Hepatocyte (in vitro differentiated cells): ENCODE measurements around the gene FGF5. TPM values are rescaled to one million over a fixed set of nuclear protein-coding genes. Genes with fewer than 3 reads are reported as not detected.

Source experiments
- DNase-seq: peaks from one replicate; pipeline ENCODE4 v3.0.0-alpha.2; 2016; ENCODE audit warnings: low spot score
- H2AFZ ChIP-seq: fragments of 200-600 bp; sonication (generic); 2 replicates; pipeline ENCODE4 v1.6.0; 2016; ENCODE audit warnings: antibody characterized with exemption, mild to moderate bottlenecking
- H3K27ac ChIP-seq: fragments of 200-600 bp; sonication (generic); 2 replicates; pipeline ENCODE4 v1.5.1; 2016; ENCODE audit warnings: mild to moderate bottlenecking
- H3K27me3 ChIP-seq: fragments of 200-600 bp; sonication (generic); 2 replicates; pipeline ENCODE4 v1.6.1; 2016
- H3K36me3 ChIP-seq: fragments of 200-600 bp; sonication (generic); replicated peaks from 2 replicates; pipeline ENCODE4 v1.5.1; 2016; ENCODE audit warnings: low read depth; ENCODE audit not compliant: insufficient read depth
- H3K4me1 ChIP-seq: fragments of 200-600 bp; sonication (generic); 2 replicates; pipeline ENCODE4 v1.5.1; 2016; ENCODE audit warnings: mild to moderate bottlenecking, moderate library complexity; ENCODE audit not compliant: insufficient read depth
- H3K4me2 ChIP-seq: fragments of 200-600 bp; sonication (generic); 2 replicates; pipeline ENCODE4 v1.6.0; 2016
- H3K4me3 ChIP-seq: fragments of 200-600 bp; sonication (generic); 2 replicates; pipeline ENCODE4 v1.5.1; 2016; ENCODE audit warnings: mild to moderate bottlenecking
- H3K79me2 ChIP-seq: fragments of 200-600 bp; sonication (generic); 2 replicates; pipeline ENCODE4 v1.6.0; 2017; ENCODE audit warnings: mild to moderate bottlenecking
- H3K9me2 ChIP-seq: fragments of 200-600 bp; sonication (generic); replicated peaks from 2 replicates; pipeline ENCODE4 v1.6.0; 2017; ENCODE audit warnings: mild to moderate bottlenecking; ENCODE audit not compliant: insufficient read depth
- H3K9me3 ChIP-seq: fragments of 200-600 bp; sonication (generic); 2 replicates; pipeline ENCODE4 v1.5.1; 2016; ENCODE audit warnings: low read depth, mild to moderate bottlenecking
- H4K20me1 ChIP-seq: fragments of 200-600 bp; sonication (generic); 2 replicates; pipeline ENCODE4 v1.6.0; 2016; ENCODE audit warnings: mild to moderate bottlenecking; ENCODE audit not compliant: insufficient read depth, poor library complexity, severe bottlenecking
- EZH2 ChIP-seq: fragments of 200-600 bp; sonication (generic); IDR thresholded peaks from 2 replicates; pipeline ENCODE4 v1.6.1; 2016; ENCODE audit warnings: antibody characterized with exemption, mild to moderate bottlenecking, borderline replicate concordance
- EZH2phosphoT487 ChIP-seq: fragments of 200-600 bp; sonication (generic); IDR thresholded peaks from one replicate; pipeline ENCODE4 v1.6.1; 2018; ENCODE audit warnings: antibody characterized with exemption, mild to moderate bottlenecking, low read depth, moderate library complexity; ENCODE audit not compliant: unreplicated experiment, severe bottlenecking
- WGBS: methylation state at CpG from one replicate; pipeline ENCODE4 v1.1.6; 2016; ENCODE audit warnings: low lambda C conversion rate; ENCODE audit errors: missing lambda C conversion rate; 5-methylcytosine and 5-hydroxymethylcytosine counted together
- polyA plus RNA-seq: library from polyadenylated mRNA; unstranded; fragments of >200 nt; fragmentation: Nextera tagmentation; extraction: Ambion mirVana; gene quantifications from 2 replicates; pipeline ENCODE4 v1.2.1, GENCODE V29; 2016
- total RNA-seq: library from RNA; depleted of rRNA; stranded (reverse); fragments of >200 nt; gene quantifications from 2 replicates; pipeline ENCODE4 v1.2.3, GENCODE V29; 2014
- TF ChIP-seq, protein P1 (sequence below): fragments of 200-600 bp; sonication (generic); IDR thresholded peaks from 2 replicates; pipeline ENCODE4 v1.5.1; 2016; ENCODE audit warnings: antibody characterized with exemption, mild to moderate bottlenecking; ENCODE audit not compliant: poor library complexity

The FGF5 gene
- total and polyA plus RNA-seq, 2 experiments from 2014 or later, result 0.42 TPM; not detected in 1

DNA sequence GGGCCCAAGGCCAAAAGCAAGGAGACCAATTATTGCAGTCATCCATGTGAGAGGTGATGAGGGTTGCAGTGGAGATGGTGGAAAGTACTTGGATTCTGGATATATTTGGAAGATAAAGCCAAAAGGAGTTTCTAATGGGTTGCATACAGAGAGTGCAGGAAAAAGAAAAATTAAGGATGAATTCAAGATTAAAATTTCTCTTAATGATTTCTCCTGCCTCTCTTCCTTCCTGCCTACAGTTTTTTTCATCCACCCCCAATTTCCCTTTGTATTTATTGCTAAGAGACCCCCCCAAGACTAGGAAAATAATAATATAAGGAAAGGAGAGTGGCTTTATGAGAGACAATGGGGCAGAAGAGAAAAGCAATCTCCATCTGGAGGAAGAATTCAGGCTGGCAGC, 8.6 kb upstream of the FGF5 start:
- H4K20me1 ChIP-seq, result no peaks in the 10 kb centered on the region
- H3K27me3 ChIP-seq, result peaks cover 72% of the 10 kb centered on the region
- no peaks in the 10 kb centered on the region for H3K4me1 ChIP-seq
- H3K36me3 ChIP-seq, result no peaks in the 10 kb centered on the region
- no peak overlapping the region for H2AFZ ChIP-seq
- no peaks in the 10 kb centered on the region for H3K9me3 ChIP-seq
- no peak overlapping the region for H3K4me3 ChIP-seq
- no peaks in the 10 kb centered on the region for H3K9me2 ChIP-seq
- no peak for DNase-seq
- no peaks in the 10 kb centered on the region for H3K79me2 ChIP-seq
- no peak overlapping the region for H3K27ac ChIP-seq
- H3K4me2 ChIP-seq, result no peak overlapping the region
- TF ChIP-seq EZH2phosphoT487, result no peak
- TF ChIP-seq, protein P1, sequence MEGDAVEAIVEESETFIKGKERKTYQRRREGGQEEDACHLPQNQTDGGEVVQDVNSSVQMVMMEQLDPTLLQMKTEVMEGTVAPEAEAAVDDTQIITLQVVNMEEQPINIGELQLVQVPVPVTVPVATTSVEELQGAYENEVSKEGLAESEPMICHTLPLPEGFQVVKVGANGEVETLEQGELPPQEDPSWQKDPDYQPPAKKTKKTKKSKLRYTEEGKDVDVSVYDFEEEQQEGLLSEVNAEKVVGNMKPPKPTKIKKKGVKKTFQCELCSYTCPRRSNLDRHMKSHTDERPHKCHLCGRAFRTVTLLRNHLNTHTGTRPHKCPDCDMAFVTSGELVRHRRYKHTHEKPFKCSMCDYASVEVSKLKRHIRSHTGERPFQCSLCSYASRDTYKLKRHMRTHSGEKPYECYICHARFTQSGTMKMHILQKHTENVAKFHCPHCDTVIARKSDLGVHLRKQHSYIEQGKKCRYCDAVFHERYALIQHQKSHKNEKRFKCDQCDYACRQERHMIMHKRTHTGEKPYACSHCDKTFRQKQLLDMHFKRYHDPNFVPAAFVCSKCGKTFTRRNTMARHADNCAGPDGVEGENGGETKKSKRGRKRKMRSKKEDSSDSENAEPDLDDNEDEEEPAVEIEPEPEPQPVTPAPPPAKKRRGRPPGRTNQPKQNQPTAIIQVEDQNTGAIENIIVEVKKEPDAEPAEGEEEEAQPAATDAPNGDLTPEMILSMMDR, result no peak
- no peak for TF ChIP-seq EZH2

DNA sequence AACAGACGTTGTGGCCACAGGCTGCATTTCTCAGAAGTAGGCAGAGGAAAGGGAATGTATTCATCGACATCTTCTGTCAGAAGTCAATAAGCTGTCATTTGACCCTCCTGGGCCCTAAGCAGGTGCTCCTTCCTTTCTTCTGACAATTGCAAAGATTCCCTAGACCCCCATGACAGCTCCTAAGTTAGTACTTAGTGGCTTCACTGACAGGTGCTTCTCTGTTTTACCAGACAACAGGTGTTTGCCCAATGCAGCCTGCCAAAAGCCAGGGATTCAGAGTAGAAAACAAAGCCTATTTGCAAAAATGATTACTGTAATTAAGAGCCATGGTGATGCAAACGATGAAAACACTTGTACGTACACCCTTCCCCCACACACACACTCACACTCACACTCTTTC, 7.5 kb upstream of the FGF5 start:
- no peak overlapping the region for H3K27ac ChIP-seq
- H3K4me1 ChIP-seq, result no peaks in the 10 kb centered on the region
- H2AFZ ChIP-seq, result no peak overlapping the region
- TF ChIP-seq EZH2 (no peak), EZH2phosphoT487 (no peak)
- TF ChIP-seq, protein P1, result no peak
- 39% methylated on average over 4 of the region's 4 CpGs for WGBS
- no peaks in the 10 kb centered on the region for H3K9me3 ChIP-seq
- H3K4me3 ChIP-seq, result no peak overlapping the region
- H3K79me2 ChIP-seq, result no peaks in the 10 kb centered on the region
- H3K27me3 ChIP-seq, result peaks cover 83% of the 10 kb centered on the region
- H3K9me2 ChIP-seq, result no peaks in the 10 kb centered on the region
- H3K4me2 ChIP-seq, result no peak overlapping the region
- no peak for DNase-seq
- no peaks in the 10 kb centered on the region for H3K36me3 ChIP-seq
- H4K20me1 ChIP-seq, result no peaks in the 10 kb centered on the region

GRCh38 chr4:80259817-80260216, 6.6 kb upstream of the FGF5 start:
- no peak overlapping the region for H3K27ac ChIP-seq
- no peaks in the 10 kb centered on the region for H3K9me3 ChIP-seq
- no peak overlapping the region for H3K4me2 ChIP-seq
- DNase-seq, result no peak
- H2AFZ ChIP-seq, result no peak overlapping the region
- H3K9me2 ChIP-seq, result no peaks in the 10 kb centered on the region
- no peak for TF ChIP-seq EZH2phosphoT487
- TF ChIP-seq, protein P1, result no peak
- no peak for TF ChIP-seq EZH2
- WGBS, result 84% methylated on average over 3 of the region's 3 CpGs
- H4K20me1 ChIP-seq, result no peaks in the 10 kb centered on the region
- no peak overlapping the region for H3K4me3 ChIP-seq
- no peaks in the 10 kb centered on the region for H3K4me1 ChIP-seq
- H3K27me3 ChIP-seq, result peaks cover 91% of the 10 kb centered on the region
- no peaks in the 10 kb centered on the region for H3K36me3 ChIP-seq
- H3K79me2 ChIP-seq, result no peaks in the 10 kb centered on the region
